Neural cell (in vitro differentiated cells): Measurements from ENCODE around the gene HIKESHI.

ENCODE experiments used
- EP300 ChIP-seq: fragments of 450-650 bp; conservative IDR thresholded peaks from 2 replicates; pipeline ENCODE4 v1.6.1; 2014; ENCODE audit warnings: antibody characterized with exemption, mild to moderate bottlenecking, moderate library complexity; ENCODE audit not compliant: poor library complexity, severe bottlenecking
- EZH2 ChIP-seq: fragments of 200-600, 300-800 bp; shearing (Covaris generic), sonication (generic); IDR thresholded peaks from 2 replicates; pipeline ENCODE4 v1.6.1; 2014; ENCODE audit warnings: antibody characterized with exemption, low read length, borderline replicate concordance, mild to moderate bottlenecking; ENCODE audit not compliant: insufficient read depth, poor library complexity, severe bottlenecking
- POLR2AphosphoS5 ChIP-seq: IDR thresholded peaks from 2 replicates; pipeline ENCODE4 v1.6.1; 2012
- TF ChIP-seq, protein P1 (sequence below): fragments of 450-650 bp; IDR thresholded peaks from 2 replicates; pipeline ENCODE4 v1.5.1; 2014; ENCODE audit warnings: antibody characterized with exemption, mild to moderate bottlenecking, moderate library complexity; ENCODE audit not compliant: poor library complexity, severe bottlenecking

DNA sequence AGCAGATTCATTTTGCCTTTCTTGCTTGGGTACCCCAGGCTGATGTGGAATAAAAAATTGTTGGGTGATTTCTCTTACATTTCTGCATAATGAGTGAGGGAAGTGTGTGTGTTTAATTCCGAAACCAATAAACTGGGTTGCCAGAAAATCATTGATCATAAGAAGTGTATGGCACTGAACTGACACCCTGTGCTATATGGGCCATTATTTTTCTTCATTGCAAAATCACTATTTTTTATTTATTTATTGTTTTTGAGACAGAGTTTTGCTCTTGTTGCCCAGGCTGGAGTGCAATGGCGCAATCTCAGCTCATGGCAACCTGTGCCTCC is 14.6 kb upstream of the HIKESHI start:
- TF ChIP-seq POLR2AphosphoS5 (no peak), EP300 (no peak), EZH2 (no peak)
- TF ChIP-seq, protein P1, sequence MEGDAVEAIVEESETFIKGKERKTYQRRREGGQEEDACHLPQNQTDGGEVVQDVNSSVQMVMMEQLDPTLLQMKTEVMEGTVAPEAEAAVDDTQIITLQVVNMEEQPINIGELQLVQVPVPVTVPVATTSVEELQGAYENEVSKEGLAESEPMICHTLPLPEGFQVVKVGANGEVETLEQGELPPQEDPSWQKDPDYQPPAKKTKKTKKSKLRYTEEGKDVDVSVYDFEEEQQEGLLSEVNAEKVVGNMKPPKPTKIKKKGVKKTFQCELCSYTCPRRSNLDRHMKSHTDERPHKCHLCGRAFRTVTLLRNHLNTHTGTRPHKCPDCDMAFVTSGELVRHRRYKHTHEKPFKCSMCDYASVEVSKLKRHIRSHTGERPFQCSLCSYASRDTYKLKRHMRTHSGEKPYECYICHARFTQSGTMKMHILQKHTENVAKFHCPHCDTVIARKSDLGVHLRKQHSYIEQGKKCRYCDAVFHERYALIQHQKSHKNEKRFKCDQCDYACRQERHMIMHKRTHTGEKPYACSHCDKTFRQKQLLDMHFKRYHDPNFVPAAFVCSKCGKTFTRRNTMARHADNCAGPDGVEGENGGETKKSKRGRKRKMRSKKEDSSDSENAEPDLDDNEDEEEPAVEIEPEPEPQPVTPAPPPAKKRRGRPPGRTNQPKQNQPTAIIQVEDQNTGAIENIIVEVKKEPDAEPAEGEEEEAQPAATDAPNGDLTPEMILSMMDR, result no peak
